Cardiac muscle cell (in vitro differentiated cells and primary cell): Measurements from ENCODE around the gene HEATR3. TPM values are rescaled to one million over a fixed set of nuclear protein-coding genes. Genes with fewer than 3 reads are reported as not detected.

Source experiments
- DNase-seq, 2 donors: peaks; one replicate each; pipeline versions ENCODE4 v3.0.0 to v3.0.0-alpha.2; 2010 to 2017; ENCODE audit warnings: low read depth in 1 of 2, low spot score in 1 of 2
- H3K27ac ChIP-seq: fragments of 200-600 bp; sonication (generic); 2 replicates; pipeline ENCODE4 v1.5.1; 2016
- H3K27me3 ChIP-seq: fragments of 200-600 bp; sonication (generic); 2 replicates; pipeline ENCODE4 v1.6.0; 2016; ENCODE audit warnings: control low read depth
- H3K36me3 ChIP-seq: fragments of 200-600 bp; sonication (generic); 2 replicates; pipeline ENCODE4 v1.5.1; 2016; ENCODE audit warnings: control low read depth
- H3K4me1 ChIP-seq: fragments of 200-600 bp; sonication (generic); 2 replicates; pipeline ENCODE4 v1.8.1; 2017; ENCODE audit warnings: low read depth, mild to moderate bottlenecking, mixed run types
- H3K4me3 ChIP-seq: fragments of 200-600 bp; sonication (generic); 2 replicates; pipeline ENCODE4 v1.5.1; 2016; ENCODE audit warnings: mild to moderate bottlenecking
- H3K9me3 ChIP-seq: fragments of 200-600 bp; sonication (generic); 2 replicates; pipeline ENCODE4 v1.5.1; 2017; ENCODE audit warnings: low read depth, mild to moderate bottlenecking, control low read depth
- CTCF ChIP-seq: IDR thresholded peaks from 2 replicates; pipeline ENCODE4 v1.5.1; 2012; ENCODE audit warnings: low read depth, mild to moderate bottlenecking, low read length
- polyA plus RNA-seq: library from polyadenylated mRNA; unstranded; fragments of >200 nt; fragmentation: Nextera tagmentation; extraction: Ambion mirVana; gene quantifications from 2 replicates; pipeline ENCODE4 v1.2.1, GENCODE V29; 2016
- total RNA-seq: library from RNA; depleted of rRNA; stranded (reverse); fragments of >200 nt; gene quantifications from 2 replicates; pipeline ENCODE4 v1.2.3, GENCODE V29; 2016

The HEATR3 gene
- total and polyA plus RNA-seq, 2 experiments from 2014 or later = 10.7 to 23.9 TPM

- DNase-seq = no peak
- Histone ChIP-seq H3K4me1 (no peaks in the 10 kb centered on the region), H3K36me3 (peaks cover 38% of the 10 kb centered on the region), H3K27me3 (no peaks in the 10 kb centered on the region), H3K9me3 (no peaks in the 10 kb centered on the region), H3K4me3 (no peak overlapping the region), H3K27ac (no peak overlapping the region)
- TF ChIP-seq CTCF = no peak
Measured at GRCh38 chr16:50088302-50088701, 22.5 kb downstream of the HEATR3 start.

- Histone ChIP-seq H3K36me3 (peaks cover 7% of the 10 kb centered on the region), H3K27me3 (no peaks in the 10 kb centered on the region), H3K27ac (no peak overlapping the region), H3K4me3 (no peak overlapping the region), H3K4me1 (no peaks in the 10 kb centered on the region), H3K9me3 (no peaks in the 10 kb centered on the region)
- TF ChIP-seq CTCF = no peak
- DNase-seq = no peak
Measured at GRCh38 chr16:50092891-50093290, 27.1 kb downstream of the HEATR3 start.

GRCh38 chr16:50093607-50094539 is 28.1 kb downstream of the HEATR3 start:
- no peak overlapping the region for H3K27ac ChIP-seq
- no peaks in the 10 kb centered on the region for H3K4me1 ChIP-seq
- H3K36me3 ChIP-seq = peaks cover 7% of the 10 kb centered on the region
- no peaks in the 10 kb centered on the region for H3K9me3 ChIP-seq
- peak in 1 of 2 donors; percentile 7 for DNase-seq
- H3K4me3 ChIP-seq = no peak overlapping the region
- TF ChIP-seq CTCF = no peak
- H3K27me3 ChIP-seq = no peaks in the 10 kb centered on the region

GRCh38 chr16:50096791-50097190 is 31.0 kb downstream of the HEATR3 start:
- H3K4me3 ChIP-seq = no peak overlapping the region
- H3K36me3 ChIP-seq = peaks cover 15% of the 10 kb centered on the region
- H3K27ac ChIP-seq = no peak overlapping the region
- no peak for TF ChIP-seq CTCF
- no peaks in the 10 kb centered on the region for H3K4me1 ChIP-seq
- no peaks in the 10 kb centered on the region for H3K9me3 ChIP-seq
- peak in 1 of 2 donors; percentile 22 for DNase-seq
- no peaks in the 10 kb centered on the region for H3K27me3 ChIP-seq

- TF ChIP-seq CTCF = no peak
- no peak overlapping the region for H3K27ac ChIP-seq
- no peaks in the 10 kb centered on the region for H3K4me1 ChIP-seq
- H3K4me3 ChIP-seq = no peak overlapping the region
- H3K27me3 ChIP-seq = no peaks in the 10 kb centered on the region
- H3K9me3 ChIP-seq = no peaks in the 10 kb centered on the region
- H3K36me3 ChIP-seq = peaks cover 40% of the 10 kb centered on the region
- no peak for DNase-seq
Measured at GRCh38 chr16:50099957-50100648, 34.3 kb downstream of the HEATR3 start.
